GF-D8 (cell line): Measurements from ENCODE around the gene DVL1.

ENCODE experiments used
- DNase-seq: peaks from one replicate; lab custom pipeline; 2025; lab: John Stamatoyannopoulos, UW

DVL1 gene

DNA sequence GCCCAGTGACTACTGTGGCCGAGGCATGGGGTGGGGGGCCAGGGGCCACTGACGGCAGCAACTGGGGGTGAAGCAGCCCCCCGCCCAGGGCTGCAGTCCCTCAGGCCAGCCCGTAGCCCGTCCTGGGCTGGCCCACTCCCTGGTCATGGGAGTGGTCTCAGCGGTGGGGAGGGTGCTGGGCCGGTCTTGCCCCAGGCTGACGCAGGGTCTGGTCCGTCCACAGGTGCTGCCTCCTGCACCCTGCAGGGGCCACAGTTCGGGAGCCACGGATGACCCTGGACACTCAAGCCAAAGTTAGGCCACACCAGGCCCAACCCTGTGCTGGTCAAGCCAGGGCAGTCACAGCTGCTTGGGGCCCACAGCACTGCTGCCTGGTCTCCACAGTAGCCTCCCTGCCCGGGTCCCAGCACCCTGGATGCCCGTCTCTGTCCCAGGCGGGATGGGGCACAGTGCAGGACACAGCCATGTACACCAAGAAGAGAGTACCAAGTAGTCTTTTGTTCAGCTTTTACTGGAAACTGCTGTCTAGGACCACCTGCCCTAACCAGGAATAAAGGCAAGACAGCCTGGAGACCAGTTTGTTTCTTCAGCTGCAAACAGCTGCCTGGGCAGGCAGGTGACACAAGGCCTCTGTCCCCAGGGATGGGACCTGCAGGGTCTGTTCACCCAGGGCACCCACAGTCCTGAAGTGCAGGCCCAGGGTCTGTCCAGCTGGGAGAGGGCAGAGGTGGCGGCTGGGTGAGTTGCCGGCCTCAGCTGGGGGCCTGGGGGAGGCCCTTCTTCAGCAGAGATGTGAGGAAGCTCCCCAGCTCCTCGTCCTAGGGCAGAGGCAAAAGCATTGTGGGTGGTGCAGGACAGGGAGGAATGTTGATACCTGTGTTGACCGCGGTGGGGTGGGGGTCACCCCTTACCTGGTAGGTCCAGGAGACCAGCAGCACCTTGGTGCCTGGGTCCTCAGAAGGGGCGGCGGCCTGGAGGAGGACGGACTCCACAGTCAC is 37.8 kb downstream of the DVL1 start:
- no peak for DNase-seq

DNA sequence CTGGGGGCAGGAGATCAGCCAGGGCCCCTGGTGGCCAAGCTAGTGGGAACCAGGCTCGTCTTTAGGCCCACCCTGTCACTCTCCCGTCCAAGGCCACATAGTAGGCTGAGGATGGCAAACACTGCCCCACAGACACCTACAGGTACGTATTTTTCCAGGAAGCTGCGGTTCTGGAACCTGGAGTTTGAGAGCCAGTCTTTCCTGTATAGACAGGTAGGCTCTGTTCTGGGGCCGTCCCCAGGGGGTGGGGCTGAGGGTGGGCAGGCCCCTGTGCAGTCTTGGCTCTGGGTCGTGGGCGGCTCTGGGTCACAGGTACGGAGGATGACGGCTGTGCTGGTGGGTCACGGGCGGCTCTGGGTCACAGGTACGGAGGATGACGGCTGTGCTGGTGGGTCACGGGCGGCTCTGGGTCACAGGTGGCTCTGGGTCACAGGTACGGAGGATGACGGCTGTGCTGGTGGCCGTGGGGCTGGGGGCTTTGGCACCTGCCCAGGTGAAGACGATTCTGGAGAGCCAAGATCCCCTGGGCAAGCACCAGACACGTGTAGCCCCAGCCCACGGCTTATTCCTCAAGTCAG is 38.7 kb downstream of the DVL1 start:
- no peak for DNase-seq

DNA sequence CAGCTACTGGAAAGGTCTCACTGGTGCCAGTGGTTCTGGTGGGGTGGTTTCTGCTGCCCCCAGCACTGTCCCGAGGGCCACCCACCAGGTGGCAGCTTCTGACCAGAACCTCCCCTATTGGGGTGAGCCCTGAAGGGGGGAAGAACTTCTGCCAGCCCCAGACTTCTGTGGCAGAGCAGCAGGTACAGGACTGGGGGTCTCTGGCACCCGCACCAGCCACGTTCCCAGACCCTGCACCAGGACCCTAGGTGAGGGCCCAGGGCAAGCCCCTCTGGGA is 39.2 kb downstream of the DVL1 start:
- DNase-seq: no peak

DNA sequence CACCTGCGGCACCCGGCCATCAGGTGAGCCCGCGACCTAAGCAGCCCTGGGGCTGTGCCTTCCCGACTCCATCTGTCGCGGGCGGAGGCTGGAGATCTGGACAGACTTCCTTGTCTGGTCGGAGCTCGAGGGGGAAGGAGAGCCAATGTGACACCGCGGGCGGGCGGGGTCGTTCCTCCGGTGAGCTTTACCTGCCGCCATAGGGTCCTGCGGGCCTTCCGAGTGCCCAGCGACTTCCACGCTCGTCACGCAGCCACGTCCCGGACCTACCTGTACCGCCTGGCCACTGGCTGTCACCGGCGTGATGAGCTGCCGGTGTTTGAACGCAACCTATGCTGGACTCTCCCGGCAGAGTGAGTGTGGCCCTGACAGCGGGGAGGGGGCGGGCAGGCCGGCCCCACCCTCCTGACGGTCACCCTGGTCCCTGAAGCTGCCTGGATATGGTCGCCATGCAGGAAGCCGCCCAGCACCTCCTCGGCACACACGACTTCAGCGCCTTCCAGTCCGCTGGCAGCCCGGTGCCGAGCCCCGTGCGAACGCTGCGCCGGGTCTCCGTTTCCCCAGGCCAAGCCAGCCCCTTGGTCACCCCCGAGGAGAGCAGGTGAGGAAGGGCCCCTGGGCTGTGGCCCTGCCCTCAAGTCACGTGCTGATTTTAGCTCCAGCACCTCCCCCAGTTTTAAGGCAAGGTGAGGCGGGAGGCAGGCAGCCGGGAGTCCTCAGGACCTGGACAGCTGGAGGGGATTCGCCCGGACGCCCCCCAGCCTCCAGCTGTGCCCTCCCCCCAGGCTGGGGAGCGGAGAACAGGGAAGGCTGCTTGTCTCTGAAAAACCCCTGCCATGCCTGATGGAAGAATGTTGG is 39.7 kb downstream of the DVL1 start:
- DNase-seq: no peak

DNA sequence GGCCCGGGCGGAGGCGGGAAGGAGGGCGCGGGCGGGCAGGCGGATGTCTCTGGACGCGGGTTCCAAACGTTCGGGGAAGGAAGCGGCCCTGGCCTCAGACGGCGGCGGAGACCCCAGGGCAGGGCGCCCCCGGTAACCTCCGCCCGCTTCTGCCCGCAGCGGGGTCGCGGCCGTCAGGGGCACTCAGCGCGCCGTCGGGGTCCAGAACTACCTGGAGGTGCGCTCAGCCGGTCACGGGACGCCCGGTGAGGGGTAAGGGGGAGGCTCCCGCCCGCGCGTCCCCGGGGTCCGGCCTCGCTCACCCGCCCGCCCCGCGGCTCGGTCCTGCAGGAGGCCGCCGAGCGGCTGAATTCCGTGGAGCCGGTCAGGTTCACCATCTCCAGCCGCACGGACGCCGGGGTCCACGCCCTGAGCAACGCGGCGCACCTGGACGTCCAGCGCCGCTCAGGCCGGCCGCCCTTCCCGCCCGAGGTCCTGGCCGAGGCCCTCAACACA is 40.4 kb downstream of the DVL1 start:
- no peak for DNase-seq

DNA sequence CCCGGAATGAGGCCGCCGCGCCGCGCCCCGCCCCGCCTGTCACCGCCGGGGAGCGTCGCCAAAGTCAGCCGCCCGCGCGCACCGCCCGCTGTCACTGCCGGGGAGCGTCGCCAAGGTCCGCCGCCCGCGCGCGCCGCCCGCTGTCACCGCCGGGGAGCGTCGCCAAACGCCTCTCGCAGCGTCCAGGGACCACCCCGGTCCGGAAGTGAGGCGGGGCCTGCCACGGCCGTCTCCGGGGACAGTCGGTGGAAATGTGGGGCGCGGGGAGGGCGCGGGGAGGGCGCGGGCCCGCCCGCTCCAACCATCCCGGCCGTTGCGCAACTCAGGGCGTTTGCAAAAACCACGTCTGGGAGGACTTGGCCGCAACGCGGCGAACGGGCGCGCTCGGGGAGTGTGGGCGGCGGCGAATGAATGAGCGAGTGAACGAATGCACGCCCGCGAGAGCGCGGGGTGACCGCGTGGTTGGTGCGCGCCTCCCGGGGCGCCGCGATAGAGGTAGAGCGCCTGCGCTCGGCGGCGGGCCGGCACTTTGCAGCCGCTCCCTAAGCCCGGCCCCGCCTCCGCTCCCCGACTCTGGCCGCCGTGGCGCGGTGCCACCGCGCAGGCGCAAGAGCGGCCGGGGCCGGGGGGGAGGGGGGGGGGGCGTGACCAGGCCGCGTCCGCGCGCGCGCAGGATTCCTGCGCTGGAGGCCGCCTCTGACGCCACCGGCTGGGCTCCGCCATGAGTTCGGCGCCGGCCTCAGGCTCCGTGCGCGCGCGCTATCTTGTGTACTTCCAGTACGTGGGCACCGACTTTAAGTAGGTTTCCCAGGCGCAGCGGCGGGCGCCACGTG is 41.1 kb downstream of the DVL1 start, which contains the start of the genes ACAP3 and PUSL1:
Gene ACAP3, minus strand, starts transcription at position 8 of the 833 bp plus-strand sequence. CDS start 115 bp downstream, outside the sequence.
Gene PUSL1, plus strand, starts transcription at position 675 of the 833 bp plus-strand sequence. Its CDS starts 47 bp downstream, at position 722.
- DNase-seq: peak; percentile 79

DNA sequence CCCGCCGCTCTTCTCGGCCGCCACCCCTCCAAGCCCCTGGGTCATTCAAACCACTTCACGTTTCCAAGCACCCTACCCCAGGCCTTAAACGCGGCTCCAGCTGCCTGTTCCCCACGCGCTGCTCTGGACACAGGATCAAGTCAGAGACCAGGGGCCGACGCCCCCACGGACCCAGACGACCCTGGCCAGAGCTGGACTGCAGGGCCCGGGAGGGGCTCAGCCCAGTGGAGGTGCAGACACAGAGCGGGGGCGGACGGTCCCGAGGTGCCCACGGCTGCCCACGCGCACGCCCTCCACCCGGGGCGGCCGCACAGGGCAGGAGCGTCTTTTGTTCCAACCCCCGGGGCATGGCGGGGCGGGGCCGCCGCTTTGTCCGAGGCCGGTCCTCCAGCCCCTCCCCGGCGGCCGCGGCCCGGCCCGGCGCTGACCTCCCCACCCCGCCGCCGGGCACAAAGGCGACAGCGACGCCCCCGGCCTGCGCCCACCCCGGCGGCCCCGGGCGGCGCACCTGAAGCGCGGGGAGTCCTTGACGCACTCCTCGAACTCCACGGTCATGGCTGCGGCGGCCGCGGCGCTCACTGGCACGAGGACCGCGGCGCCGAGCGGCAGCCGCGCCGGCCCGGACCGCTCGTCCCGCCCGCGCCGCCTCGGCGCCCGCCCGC is 41.8 kb downstream of the DVL1 start:
- DNase-seq: no peak

DNA sequence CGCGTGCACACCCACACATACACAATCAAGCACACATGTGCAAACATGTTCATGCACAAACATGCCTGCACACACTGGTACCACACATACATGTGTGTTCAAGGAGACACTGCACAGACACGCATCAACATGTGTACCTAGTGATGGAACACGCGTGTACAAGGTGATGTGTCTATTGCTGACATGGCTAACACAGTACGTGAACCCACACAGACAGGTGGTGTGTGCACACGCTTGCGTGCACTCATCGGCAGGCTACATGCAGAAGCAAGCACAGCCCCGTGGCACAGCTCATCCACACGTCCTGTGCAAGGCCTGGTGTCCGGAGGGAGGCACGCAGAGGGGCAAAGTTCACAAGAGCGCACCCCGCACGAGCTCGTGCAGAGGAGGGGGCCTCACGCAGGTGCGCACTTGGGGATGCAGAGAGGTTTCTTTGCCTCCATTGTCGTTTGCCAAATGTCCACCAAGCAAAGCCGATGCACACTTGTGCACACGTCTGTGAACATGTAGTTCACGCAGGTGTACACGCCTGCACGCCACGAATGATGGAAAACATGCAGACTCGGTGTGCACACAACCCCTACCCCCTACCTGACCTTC is 42.5 kb downstream of the DVL1 start:
- DNase-seq: no peak

DNA sequence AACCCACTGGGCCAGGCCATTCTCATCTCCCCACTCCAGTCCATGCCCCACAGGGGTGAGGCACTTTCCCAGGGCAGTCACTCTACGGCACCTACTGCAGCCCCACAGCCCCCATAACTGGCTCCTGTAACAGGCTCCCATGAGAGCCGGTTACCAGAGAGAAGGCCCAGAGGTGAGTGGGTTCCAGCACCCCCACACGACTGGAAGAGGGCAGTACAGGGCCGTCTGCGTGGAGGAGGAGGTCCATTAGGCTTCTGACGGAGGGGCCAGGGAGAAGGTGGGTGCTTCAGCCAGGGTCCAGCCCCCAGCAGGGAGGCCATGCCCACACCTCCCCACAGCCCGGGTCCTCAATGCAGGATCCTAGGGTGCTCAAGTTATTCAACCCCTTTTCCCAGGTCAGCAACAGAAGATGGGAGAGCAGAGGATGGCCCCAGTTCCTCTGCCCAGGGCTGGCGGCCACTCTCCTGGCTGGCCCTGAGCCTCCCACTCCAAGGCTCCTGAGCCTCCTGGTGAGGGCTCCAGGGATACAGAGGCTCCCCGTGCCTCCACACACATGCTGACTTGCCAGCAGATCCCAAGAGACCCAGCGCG is 43.1 kb downstream of the DVL1 start:
- DNase-seq: no peak

DNA sequence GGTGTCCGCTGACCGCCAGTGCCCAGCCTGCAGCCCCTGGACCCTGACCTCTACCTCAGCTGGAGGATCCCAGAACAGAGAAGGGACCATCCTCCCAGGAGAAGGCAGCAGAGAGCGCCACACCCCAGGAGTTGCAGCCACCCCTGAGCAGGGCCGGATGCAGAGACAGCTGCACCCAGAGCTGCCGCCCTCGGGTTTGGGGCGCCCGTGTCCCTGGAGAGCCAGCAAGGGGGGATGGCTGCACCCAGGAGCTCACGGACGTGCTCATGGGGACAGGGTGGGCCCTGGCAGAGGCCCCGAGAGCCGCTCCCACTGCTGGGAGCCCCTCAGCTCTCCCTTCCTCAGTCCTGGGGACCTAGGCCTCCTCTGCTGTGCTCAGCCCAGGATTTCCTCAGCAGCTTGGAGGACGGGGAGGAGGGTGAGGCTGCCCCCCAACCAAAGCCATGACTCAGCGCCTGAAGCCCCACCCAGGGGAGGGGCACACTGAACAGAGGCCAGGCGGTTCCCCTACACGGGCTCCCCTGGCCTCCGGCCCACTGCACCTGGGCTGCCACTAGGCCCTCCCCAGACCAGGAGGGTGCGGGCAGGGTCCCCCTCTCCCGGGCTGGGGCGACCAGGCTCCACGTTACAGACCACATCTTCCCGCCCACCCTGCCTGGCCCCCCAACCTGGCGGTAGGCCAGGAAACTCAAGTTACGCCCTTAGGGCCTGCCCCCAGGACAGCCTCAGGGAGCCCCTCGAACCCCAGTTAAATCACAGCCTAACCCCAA is 43.7 kb downstream of the DVL1 start:
- peak; percentile 71 for DNase-seq

DNA sequence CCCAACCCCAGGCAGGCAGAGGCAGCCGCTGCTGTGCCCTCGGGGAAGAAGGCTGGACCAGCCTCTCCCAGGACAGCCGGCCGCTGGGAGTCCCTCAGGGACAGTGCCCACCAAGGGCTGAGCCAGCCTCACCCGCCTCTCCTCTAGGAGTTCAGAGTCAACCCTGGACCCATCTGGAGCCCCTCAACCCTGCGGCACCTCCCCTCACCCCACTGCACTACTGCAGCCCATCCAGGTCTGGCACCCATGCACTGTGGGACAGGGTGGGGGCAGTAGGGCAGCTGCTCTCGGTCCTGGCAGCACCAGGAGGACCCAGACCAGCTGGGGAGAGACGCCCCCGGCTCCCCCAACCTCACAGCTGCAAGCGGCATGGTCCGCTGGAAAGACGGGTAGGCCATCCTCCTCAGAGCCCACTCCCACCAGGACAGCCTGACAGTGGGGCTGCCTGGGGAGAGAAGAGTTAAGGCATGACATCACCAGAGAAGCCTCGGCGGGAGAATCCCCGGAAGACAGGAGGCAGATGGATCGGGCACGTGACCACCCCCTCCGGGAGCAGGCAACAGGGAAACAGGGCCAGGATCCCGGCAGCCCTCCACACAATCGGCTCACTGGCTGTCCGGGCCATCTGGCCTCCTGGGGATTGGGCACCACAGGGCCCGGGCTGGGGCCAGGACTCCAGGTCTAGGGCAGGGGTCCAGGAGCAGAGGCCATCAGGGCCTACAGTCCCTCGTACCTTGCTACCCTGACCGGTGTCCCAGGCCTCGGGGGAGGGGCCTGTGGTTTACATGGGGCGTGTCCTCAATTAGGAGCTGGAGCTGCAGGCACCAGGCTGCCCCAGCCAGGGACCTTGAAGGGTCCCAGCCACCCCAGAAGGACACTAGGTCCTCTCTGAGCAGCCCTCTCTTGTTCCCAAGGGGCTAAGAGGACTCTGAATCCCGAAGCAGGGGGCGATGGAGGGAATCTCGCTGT is 44.6 kb downstream of the DVL1 start:
- no peak for DNase-seq

DNA sequence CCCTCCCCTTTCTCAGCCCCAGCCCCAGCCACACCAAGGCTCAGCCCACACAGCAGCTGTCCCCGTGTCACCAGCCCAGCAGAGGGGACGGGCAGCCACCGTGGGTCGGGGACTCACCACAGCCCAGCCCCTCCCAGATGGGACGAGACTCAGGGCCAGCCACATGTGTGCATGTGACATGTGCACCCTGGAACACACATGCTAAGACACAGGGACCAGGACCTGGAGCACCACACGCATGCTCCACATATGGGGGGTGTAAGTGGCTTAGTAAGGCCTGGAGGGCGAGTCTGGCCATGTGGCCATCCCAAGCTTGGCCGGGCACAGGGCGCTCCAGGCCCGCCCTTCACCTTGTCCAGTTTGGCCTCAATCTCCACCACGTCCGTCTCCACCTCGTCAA is 45.5 kb downstream of the DVL1 start:
- no peak for DNase-seq

DNA sequence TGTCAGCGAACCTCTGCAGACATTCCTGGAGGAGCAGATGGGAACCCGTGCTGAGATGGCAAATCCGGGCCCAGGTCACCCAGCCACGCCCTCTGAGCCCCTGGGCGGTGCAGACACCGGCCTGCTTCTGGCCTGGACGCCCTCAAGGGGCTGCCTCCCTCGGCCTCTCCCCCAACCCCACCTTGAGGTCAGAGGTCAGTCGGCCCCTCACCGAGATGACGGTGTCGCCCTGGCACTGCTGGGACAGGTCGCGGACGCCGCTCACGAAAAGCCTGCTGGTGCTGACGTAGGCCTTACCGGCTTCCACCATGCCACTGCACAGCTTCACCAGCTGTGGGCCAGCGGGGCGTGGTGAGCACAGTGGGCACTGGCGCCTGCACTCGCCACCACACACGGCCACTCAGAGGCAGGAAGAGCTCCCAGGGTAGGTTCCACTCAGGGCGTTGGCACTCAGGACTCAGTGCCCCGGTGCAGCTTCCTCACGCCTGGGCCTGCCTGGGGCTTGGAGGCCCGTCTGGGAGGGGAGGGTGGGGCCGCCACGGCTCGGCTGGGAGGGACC is 46.2 kb downstream of the DVL1 start:
- no peak for DNase-seq

DNA sequence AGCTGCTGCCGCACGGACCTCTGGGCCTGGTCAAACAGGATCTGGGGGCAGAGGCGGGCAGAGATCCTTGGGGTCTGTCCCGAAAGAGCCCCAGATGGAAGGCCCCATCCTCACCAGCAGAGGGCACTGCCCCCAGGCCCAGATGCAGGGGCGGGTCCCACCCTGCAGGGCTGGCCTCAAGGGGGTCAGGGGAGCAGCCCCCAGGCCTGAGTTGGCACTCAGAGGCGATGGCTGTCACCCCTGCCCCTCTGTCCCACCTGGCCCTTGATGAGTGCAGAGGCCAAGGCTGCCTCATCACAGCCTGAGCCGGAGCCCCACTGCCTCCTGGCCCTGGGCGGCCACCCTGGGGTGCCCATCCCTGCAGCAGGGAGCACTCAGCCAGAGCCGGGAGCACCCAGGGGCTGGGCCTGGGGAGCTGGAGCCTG is 47.2 kb downstream of the DVL1 start:
- no peak for DNase-seq

DNA sequence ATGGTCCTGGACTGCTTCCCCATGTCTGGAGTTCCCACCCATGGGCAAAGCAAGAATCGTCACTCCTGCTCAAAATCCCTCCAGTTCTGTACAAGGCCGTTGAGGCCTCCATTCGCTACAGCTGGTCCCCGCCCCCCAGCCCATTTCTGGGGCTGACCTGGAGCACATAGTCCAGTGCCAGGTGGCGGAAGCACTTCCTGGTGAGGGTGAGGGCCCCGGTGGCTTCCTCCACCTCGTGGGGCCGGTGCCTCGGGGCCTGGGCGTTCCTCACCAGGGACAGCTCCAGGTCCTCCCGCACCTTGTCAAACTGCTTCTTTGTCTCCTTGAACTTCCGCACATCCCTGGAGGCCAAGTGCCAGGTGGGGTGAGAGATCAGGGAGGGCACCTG is 48.9 kb downstream of the DVL1 start:
- DNase-seq: no peak

DNA sequence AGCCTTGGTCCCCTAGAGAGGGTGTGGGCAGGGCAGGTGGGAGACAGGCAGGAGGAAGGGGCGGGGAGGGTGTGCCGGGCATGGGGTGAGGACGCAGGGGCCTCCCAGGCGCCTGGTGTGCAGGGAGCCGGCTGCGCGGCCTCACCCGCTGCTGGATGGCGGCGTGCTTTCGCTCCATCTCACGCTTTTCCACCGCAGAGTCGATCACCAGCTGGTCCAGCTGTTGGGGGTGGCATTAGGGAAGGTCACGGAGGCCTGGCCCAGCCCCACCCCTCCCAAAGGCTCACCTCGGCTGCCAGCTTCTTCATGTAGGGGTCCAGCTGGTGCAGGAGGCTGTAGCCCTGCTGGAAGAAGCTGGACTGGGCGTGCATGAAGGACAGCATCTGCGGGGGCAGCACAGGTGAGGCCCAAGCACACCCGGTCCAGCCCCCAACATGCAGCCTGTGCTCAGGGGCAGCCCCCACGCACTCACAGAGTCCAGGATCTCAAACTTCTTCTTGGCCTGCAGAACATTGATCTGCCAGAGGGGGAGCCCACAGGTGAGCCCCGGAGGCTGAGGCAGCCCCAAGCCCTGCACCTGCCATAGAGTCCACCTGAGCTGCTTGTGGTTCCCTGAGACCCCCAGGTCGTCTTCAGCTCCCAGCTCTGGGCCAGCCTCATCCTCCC is 49.4 kb downstream of the DVL1 start:
- DNase-seq: no peak
